Measurements from ENCODE around the gene EIF1AD. TPM values are rescaled to one million over a fixed set of nuclear protein-coding genes. Genes with fewer than 3 reads are reported as not detected.
A peak's percentile ranks its signal among the peaks of the same experiment; 100 is the strongest.

EIF1AD gene
- total and polyA plus RNA-seq, 3 donors from 2014 or later, result 42.5 to 46.5 (median 43.2) TPM

DNA sequence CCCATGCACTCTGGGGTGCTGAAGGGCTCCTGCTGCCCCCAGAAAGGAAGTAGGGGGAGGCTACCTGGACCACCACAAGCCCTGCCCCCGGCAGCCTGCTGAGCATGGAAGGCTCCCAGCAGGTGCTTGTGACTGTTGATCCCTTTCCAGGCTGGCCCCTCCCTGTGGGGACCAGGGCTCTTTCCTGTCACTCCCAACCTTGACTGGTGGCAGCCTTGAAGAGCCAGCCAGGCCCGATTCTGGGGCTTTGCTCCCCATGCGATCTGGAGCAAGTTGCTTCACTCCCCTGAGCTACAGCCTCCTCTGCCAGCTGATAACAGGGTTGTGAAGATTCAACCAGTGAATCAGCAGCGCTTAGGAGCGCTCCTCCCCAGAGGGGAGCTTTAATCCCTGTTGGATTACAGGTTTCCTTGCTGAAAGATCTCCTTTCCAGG, 5.3 kb upstream of the EIF1AD start:
- Histone ChIP-seq H3K4me3 (no peak overlapping the region), H3K36me3 (ENCODE audit: low read depth, missing control alignments) (no peaks in the 10 kb centered on the region), H3K4me1 (peaks cover 11% of the 10 kb centered on the region), H3K27ac (no peak overlapping the region), H3K9me3 (no peaks in the 10 kb centered on the region), H3K27me3 (no peaks in the 10 kb centered on the region)
- TF ChIP-seq, protein P1, sequence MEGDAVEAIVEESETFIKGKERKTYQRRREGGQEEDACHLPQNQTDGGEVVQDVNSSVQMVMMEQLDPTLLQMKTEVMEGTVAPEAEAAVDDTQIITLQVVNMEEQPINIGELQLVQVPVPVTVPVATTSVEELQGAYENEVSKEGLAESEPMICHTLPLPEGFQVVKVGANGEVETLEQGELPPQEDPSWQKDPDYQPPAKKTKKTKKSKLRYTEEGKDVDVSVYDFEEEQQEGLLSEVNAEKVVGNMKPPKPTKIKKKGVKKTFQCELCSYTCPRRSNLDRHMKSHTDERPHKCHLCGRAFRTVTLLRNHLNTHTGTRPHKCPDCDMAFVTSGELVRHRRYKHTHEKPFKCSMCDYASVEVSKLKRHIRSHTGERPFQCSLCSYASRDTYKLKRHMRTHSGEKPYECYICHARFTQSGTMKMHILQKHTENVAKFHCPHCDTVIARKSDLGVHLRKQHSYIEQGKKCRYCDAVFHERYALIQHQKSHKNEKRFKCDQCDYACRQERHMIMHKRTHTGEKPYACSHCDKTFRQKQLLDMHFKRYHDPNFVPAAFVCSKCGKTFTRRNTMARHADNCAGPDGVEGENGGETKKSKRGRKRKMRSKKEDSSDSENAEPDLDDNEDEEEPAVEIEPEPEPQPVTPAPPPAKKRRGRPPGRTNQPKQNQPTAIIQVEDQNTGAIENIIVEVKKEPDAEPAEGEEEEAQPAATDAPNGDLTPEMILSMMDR (IDR thresholded peaks at IDR 0.05), result no peak
- TF ChIP-seq POLR2A (IDR thresholded peaks at IDR 0.05), result no peak
- peak; percentile 48 for DNase-seq
- WGBS, 2 donors, result 55% methylated on average over 5 of the region's 5 CpGs; no CpG with 5 or more reads in 1 of the 2 donors
- intact Hi-C loops (cut with DNase I; ENCODE audit: low total_unique reads), result no loop called here

DNA sequence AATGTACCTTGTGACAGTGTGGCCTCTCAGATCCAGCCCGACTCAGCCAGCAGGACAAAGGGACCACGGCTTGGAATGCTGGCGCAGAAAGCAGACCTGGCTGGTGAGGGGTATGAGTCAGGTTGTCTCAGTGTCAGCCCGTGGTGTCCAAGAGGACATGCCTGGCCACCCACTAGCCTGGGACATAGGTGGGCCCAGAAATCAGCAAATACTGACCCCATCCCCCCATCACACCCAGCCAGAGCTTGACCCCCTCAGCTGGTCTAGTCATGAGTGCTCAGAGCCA, 4.9 kb upstream of the EIF1AD start:
- H3K4me1 ChIP-seq, result peaks cover 11% of the 10 kb centered on the region
- WGBS, 2 donors, result 76% methylated on average over 4 of the region's 4 CpGs; no CpG with 5 or more reads in 1 of the 2 donors
- no peaks in the 10 kb centered on the region for H3K36me3 ChIP-seq (ENCODE audit: low read depth, missing control alignments)
- DNase-seq, result no peak
- TF ChIP-seq, protein P1 (IDR thresholded peaks at IDR 0.05), result no peak
- TF ChIP-seq POLR2A (IDR thresholded peaks at IDR 0.05), result no peak
- H3K27ac ChIP-seq, result no peak overlapping the region
- no peaks in the 10 kb centered on the region for H3K9me3 ChIP-seq
- no peaks in the 10 kb centered on the region for H3K27me3 ChIP-seq
- intact Hi-C loops (cut with DNase I; ENCODE audit: low total_unique reads), result no loop called here
- H3K4me3 ChIP-seq, result no peak overlapping the region

DNA sequence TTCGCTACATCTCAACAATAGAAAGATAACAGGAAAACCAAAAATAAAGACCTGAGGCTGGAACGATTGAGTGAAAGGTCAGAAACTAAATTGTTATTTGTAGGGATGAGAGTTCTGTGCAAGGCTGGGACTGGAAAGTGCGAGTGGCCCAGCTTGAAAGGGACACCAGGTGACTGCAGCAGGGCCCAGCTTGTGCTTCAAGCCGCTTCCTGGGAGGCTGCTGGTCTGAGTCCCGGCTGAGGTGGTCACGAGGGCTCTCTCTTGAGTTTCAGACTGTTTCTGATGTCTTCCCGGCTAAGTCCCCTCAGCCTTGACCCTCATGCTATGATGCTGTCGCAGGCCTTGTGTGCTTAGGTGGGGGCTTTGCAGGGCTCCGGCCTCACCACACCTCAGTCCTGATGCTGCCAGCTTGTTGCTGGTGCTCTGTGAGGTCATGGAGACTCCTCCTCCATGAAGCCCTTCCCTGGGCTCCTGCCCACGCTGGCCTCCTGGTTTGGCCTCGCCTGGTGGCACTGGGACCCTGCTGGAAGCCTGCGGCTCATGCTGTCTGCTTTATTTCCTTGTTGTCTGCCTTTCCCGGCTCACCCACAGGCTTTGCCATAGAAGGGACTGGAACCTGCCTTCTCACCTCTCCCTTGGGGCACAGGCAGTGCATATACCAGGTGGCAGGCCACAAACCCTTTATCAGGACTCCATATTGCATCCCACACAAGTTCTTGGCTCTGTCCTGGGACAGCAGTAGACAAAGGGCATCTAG, 4.4 kb upstream of the EIF1AD start:
- Histone ChIP-seq H3K4me3 (no peak overlapping the region), H3K27ac (no peak overlapping the region), H3K27me3 (no peaks in the 10 kb centered on the region), H3K9me3 (no peaks in the 10 kb centered on the region), H3K4me1 (peaks cover 8% of the 10 kb centered on the region), H3K36me3 (ENCODE audit: low read depth, missing control alignments) (no peaks in the 10 kb centered on the region)
- WGBS, 2 donors, result 78 to 81% methylated on average over 13 of the region's 13 CpGs
- intact Hi-C loops (cut with DNase I; ENCODE audit: low total_unique reads), result no loop called here
- DNase-seq, result no peak
- TF ChIP-seq, protein P1 (IDR thresholded peaks at IDR 0.05), result no peak
- TF ChIP-seq POLR2A (IDR thresholded peaks at IDR 0.05), result no peak

DNA sequence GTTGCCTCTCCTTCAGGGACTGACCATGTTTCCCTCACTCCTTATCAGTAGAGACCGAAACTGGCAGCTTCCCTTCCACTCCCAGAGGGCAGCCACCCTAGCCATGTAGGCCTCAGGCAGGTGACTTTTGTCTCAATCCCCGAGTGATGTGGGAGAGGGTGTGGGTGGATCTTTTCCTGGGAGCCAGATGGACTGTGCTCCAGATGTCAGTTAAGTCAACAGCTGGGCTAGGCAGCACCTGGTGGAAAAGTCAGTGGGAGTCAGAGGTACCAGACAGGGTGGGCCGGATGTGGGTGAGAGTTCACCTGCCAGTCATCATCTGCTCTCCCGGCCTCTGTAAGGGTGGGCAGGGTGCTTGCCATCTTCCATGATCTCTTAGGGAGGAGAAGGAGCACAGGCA, 2.2 kb upstream of the EIF1AD start:
- DNase-seq, result no peak
- intact Hi-C loops (cut with DNase I; ENCODE audit: low total_unique reads), result no loop called here
- WGBS, 2 donors, result 49 to 63% methylated on average over 4 of the region's 4 CpGs
- Histone ChIP-seq H3K4me1 (peaks cover 16% of the 10 kb centered on the region), H3K9me3 (no peaks in the 10 kb centered on the region), H3K27ac (no peak overlapping the region), H3K4me3 (no peak overlapping the region), H3K36me3 (ENCODE audit: low read depth, missing control alignments) (no peaks in the 10 kb centered on the region), H3K27me3 (no peaks in the 10 kb centered on the region)
- TF ChIP-seq, protein P1 (IDR thresholded peaks at IDR 0.05), result no peak
- TF ChIP-seq POLR2A (IDR thresholded peaks at IDR 0.05), result no peak

DNA sequence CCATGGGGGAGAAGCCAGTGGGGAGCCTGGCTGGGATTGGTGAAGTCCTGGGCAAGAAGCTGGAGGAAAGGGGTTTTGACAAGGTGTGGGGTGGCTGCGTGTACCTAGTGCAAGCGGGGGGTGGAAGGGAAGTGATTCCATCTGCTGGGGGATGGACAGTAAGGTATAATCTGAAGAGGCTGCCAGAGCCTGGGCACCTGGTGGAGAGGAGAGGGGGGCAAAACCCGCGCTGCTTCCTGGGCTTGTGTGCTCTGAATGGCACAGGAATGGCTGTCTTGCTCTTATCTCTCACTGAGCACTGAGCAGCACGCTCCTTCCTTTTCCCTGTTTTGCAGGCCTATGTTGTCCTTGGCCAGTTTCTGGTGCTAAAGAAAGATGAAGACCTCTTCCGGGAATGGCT, 1.3 kb upstream of the EIF1AD start:
- 41 to 49% methylated on average over 5 to 6 of the region's 6 CpGs for WGBS, 2 donors
- H3K27me3 ChIP-seq, result no peaks in the 10 kb centered on the region
- intact Hi-C loops (cut with DNase I; ENCODE audit: low total_unique reads), result no loop called here
- no peak for DNase-seq
- no peaks in the 10 kb centered on the region for H3K36me3 ChIP-seq (ENCODE audit: low read depth, missing control alignments)
- TF ChIP-seq, protein P1 (IDR thresholded peaks at IDR 0.05), result no peak
- TF ChIP-seq POLR2A (IDR thresholded peaks at IDR 0.05), result no peak
- peak overlapping the region in 1 of 2 donors; percentile 93 for H3K4me3 ChIP-seq
- peaks cover 16% of the 10 kb centered on the region for H3K4me1 ChIP-seq
- peak overlapping the region in 1 of 2 donors; percentile 98 for H3K27ac ChIP-seq
- H3K9me3 ChIP-seq, result no peaks in the 10 kb centered on the region
